NB4 (cell line): ENCODE measurements around the gene LPO.
A peak's percentile ranks its signal among the peaks of the same experiment; 100 is the strongest.

Source experiments
- CTCF ChIP-seq: IDR thresholded peaks from one replicate; pipeline ENCODE4 v1.5.1; 2012; ENCODE audit warnings: low read depth, low read length
- POLR2A ChIP-seq: IDR thresholded peaks from 2 replicates; pipeline ENCODE4 v1.6.1; 2011; ENCODE audit warnings: mild to moderate bottlenecking; ENCODE audit not compliant: insufficient read length; ENCODE audit errors: extremely low read depth
- TF ChIP-seq, protein P1 (sequence below): IDR thresholded peaks from 2 replicates; pipeline ENCODE4 v1.6.1; 2011; ENCODE audit warnings: low read depth, low read length

DNA sequence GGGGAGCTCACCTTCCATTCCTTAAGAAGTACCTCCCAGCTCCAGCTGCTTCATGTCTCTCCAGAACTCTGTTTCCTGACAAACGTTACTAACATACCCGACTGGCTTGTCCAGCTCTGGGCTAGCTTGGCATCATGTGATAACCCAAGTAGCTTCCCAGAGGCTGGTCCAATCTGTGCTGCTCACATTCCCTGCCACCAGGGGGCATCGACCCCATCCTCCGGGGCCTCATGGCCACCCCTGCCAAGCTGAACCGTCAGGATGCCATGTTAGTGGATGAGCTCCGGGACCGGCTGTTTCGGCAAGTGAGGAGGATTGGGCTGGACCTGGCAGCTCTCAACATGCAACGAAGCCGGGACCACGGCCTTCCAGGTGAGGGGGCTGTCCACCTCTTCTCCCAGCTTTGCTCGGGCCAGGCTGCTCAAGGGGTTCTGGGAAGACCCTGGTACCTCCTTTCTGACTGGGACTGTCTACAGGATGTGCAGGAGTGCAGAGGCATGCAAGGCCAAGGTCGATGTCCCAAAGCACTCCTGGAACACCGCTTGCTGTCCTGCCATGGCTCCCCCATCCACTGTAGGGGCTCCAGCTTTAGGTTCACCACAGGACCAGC is 38.3 kb upstream of the LPO start:
- peak; percentile 71 for TF ChIP-seq CTCF
- TF ChIP-seq POLR2A, result no peak
- TF ChIP-seq, protein P1, sequence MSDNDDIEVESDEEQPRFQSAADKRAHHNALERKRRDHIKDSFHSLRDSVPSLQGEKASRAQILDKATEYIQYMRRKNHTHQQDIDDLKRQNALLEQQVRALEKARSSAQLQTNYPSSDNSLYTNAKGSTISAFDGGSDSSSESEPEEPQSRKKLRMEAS, result peak; percentile 49
